Osteocyte (in vitro differentiated cells): ENCODE measurements around the gene PODNL1. TPM values are rescaled to one million over a fixed set of nuclear protein-coding genes. Genes with fewer than 3 reads are reported as not detected.
A peak's percentile ranks its signal among the peaks of the same experiment; 100 is the strongest.

Source experiments
- DNase-seq: peaks from one replicate; pipeline ENCODE4 v3.0.0; 2021; ENCODE audit warnings: mixed read lengths; ENCODE audit not compliant: unreplicated experiment; ENCODE audit errors: extremely low spot score
- H3K27ac Mint-ChIP-seq: one replicate; pipeline ENCODE4 v1.8.0; 2021; ENCODE audit warnings: mild to moderate bottlenecking, mixed read lengths; ENCODE audit not compliant: unreplicated experiment
- H3K27me3 Mint-ChIP-seq: one replicate; pipeline ENCODE4 v1.8.0; 2021; ENCODE audit warnings: mixed read lengths; ENCODE audit not compliant: unreplicated experiment
- H3K36me3 Mint-ChIP-seq: one replicate; pipeline ENCODE4 v1.8.0; 2021; ENCODE audit warnings: mixed read lengths; ENCODE audit not compliant: unreplicated experiment
- H3K4me1 Mint-ChIP-seq: one replicate; pipeline ENCODE4 v1.8.0; 2021; ENCODE audit warnings: mixed read lengths; ENCODE audit not compliant: unreplicated experiment
- H3K4me3 Mint-ChIP-seq: one replicate; pipeline ENCODE4 v1.8.0; 2021; ENCODE audit warnings: mild to moderate bottlenecking, moderate library complexity, mixed read lengths; ENCODE audit not compliant: unreplicated experiment
- H3K9me3 Mint-ChIP-seq: one replicate; pipeline ENCODE4 v1.8.0; 2021; ENCODE audit warnings: mixed read lengths; ENCODE audit not compliant: unreplicated experiment
- CTCF ChIP-seq: fragments of 200-600 bp; sonication (generic); IDR thresholded peaks from 2 replicates; pipeline ENCODE4 v1.5.0; 2021; ENCODE audit warnings: antibody characterized with exemption, mild to moderate bottlenecking, moderate library complexity
- total RNA-seq: library from RNA; stranded (reverse); gene quantifications from 2 replicates; pipeline ENCODE4 v1.2.1, GENCODE V29; 2021

Gene PODNL1
- total RNA-seq, 1 donor from 2014 or later: 2.4 TPM

GRCh38 chr19:13957051-13957450 lies 18.8 kb upstream of the PODNL1 start:
- Mint-ChIP-seq H3K4me3 (no peak overlapping the region), H3K27ac (no peak overlapping the region), H3K27me3 (no peaks in the 10 kb centered on the region), H3K9me3 (no peaks in the 10 kb centered on the region), H3K4me1 (peaks cover 11% of the 10 kb centered on the region), H3K36me3 (peaks cover 12% of the 10 kb centered on the region)
- no peak for DNase-seq
- TF ChIP-seq CTCF: no peak

GRCh38 chr19:13956365-13956744 lies 18.1 kb upstream of the PODNL1 start:
- H3K36me3 Mint-ChIP-seq: peaks cover 8% of the 10 kb centered on the region
- TF ChIP-seq CTCF: no peak
- H3K4me1 Mint-ChIP-seq: peaks cover 11% of the 10 kb centered on the region
- H3K4me3 Mint-ChIP-seq: no peak overlapping the region
- H3K9me3 Mint-ChIP-seq: no peaks in the 10 kb centered on the region
- H3K27me3 Mint-ChIP-seq: no peaks in the 10 kb centered on the region
- H3K27ac Mint-ChIP-seq: no peak overlapping the region
- no peak for DNase-seq

- no peaks in the 10 kb centered on the region for H3K27me3 Mint-ChIP-seq
- H3K9me3 Mint-ChIP-seq: no peaks in the 10 kb centered on the region
- TF ChIP-seq CTCF: no peak
- H3K36me3 Mint-ChIP-seq: peaks cover 6% of the 10 kb centered on the region
- no peak for DNase-seq
- H3K27ac Mint-ChIP-seq: no peak overlapping the region
- no peak overlapping the region for H3K4me3 Mint-ChIP-seq
- H3K4me1 Mint-ChIP-seq: peaks cover 11% of the 10 kb centered on the region
These were observed 17.6 kb upstream of the PODNL1 start for GRCh38 chr19:13955662-13956364.

DNA sequence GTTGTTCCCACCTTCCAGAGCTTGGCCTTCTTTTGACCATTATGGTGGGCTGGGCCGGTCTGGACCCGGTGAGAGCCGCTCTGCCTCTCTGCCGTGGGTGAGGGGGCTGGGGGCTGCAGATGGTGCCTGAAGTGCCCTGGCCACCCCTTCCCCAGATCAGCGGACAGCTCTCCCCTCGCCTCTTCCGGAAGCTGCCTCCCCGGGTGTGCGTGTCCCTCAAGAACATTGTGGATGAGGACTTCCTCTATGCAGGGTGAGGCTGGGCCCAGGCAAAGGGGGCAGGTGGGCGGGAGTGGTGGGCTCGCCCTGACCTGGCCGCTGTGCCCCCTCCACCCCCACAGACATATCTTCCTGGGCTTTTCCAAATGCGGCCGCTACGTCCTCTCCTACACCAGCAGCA lies 16.0 kb upstream of the PODNL1 start:
- Mint-ChIP-seq H3K4me1 (peaks cover 11% of the 10 kb centered on the region), H3K36me3 (peaks cover 6% of the 10 kb centered on the region), H3K27me3 (no peaks in the 10 kb centered on the region), H3K9me3 (no peaks in the 10 kb centered on the region), H3K27ac (no peak overlapping the region), H3K4me3 (peak overlapping the region; percentile 93)
- DNase-seq: no peak
- TF ChIP-seq CTCF: no peak

DNA sequence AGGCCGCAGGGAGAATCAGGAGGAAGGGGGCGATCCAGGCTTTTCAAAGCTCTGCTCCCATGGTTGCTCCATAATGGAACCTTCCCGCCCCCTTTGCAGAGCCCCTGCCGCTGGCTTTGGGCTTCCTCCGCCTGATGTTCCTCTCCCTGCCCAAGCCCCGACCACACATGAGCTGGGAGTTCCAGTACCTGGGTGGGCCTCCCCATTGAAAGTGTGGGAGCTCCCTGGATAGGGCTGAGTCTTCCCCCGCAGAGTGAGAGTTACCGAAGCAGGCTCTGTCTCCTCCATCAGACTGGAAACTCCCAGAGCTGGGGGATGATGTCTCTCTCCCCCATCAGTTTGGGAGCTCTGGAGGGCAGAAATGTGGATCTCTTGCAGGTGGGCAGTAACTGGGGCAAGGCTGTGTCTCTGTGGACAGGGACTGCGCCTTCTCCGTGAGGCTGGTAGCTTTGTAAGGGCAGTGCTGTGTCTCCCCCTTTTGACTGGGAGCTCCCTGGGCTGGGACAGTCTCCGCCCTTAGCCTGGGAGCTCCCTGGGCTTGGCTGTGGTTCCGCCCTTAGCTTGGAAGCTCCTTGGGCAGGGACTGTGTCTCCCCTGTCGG lies 14.8 kb upstream of the PODNL1 start:
- Mint-ChIP-seq H3K27ac (peak overlapping the region; percentile 64), H3K27me3 (no peaks in the 10 kb centered on the region), H3K4me3 (peak overlapping the region; percentile 93), H3K4me1 (peaks cover 11% of the 10 kb centered on the region), H3K36me3 (peaks cover 6% of the 10 kb centered on the region), H3K9me3 (no peaks in the 10 kb centered on the region)
- DNase-seq: no peak
- TF ChIP-seq CTCF: peak; percentile 21
